ENCODE measurements around the gene VANGL1. TPM values are rescaled to one million over a fixed set of nuclear protein-coding genes. Genes with fewer than 3 reads are reported as not detected.

The VANGL1 gene
- total and polyA plus RNA-seq, 2 of the 8 experiments (the other 6 are each of a cell fraction or from before 2014, with no cell fraction given), result 9.4 to 13.4 TPM

DNA sequence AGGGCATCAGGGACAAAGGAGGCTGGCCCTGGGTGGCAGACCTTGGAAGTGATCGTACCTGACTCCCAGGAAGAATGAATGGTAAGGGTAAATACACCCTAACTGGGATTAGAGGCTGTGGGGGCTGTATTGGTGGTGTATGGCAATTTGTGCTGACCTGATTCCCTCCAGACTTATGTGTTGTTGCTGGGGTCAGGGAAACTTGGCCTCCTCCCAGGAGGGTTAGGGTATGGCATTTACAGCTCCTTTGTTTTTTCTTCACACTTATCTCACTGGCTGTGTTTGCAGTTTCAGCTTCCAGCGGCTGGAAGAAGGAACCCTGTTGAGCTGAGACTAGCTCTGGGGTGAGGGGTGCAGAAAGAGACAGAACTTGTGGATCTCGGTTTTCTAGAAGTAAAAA lies 8.2 kb downstream of the VANGL1 start:
- no peak overlapping the region for H3K4ac ChIP-seq (replicated peaks; ENCODE audit: insufficient read length, low read depth, low read length)
- H2BK15ac ChIP-seq (ENCODE audit: low read length), result no peak overlapping the region
- peak overlapping the region; percentile 14; the same call in 1 of the 2 replicates for H2BK5ac ChIP-seq (ENCODE audit: low read depth, low read length)
- no peak overlapping the region for H3K9ac ChIP-seq (replicated peaks in 1 of 4; ENCODE audit: extremely low read depth in 1 of 4, low read depth in 3 of 4, low read length in 3 of 4)
- no peaks in the 10 kb centered on the region for H3K27me3 ChIP-seq (replicated peaks in 1 of 4; ENCODE audit: control insufficient read depth in 3 of 4, extremely low read depth in 1 of 4, insufficient read depth in 3 of 4, low read length in 3 of 4)
- H3K56ac ChIP-seq (replicated peaks; ENCODE audit: insufficient read length, low read depth, low read length), result no peak overlapping the region
- peak overlapping the region; percentile 36; the same call in 1 of the 2 replicates for H2BK20ac ChIP-seq (ENCODE audit: low read length)
- CTCF ChIA-PET (ENCODE audit: partially characterized antibody), result interaction anchor here (0.6 to 1.9 kb wide), 8 partner anchors 10 to 184 kb away, joined by 3 to 5 read pairs (median 3); no protein-coding TSS in a partner anchor
- no peaks in the 10 kb centered on the region for H3K9me3 ChIP-seq (ENCODE audit: insufficient read depth in 2 of 2, low read depth in 1 of 2, low read length in 1 of 2)
- H3K79me1 ChIP-seq (ENCODE audit: low read depth, low read length), result 0 out of 2 replicates have a peak, but pooled peaks cover 3% of the 10 kb centered on the region
- no peak overlapping the region for H3K14ac ChIP-seq (ENCODE audit: insufficient read length)
- H3K36me3 ChIP-seq (ENCODE audit: control insufficient read depth in 2 of 4, insufficient read depth in 4 of 4, low read length in 3 of 4), result peaks cover 0 to 11% (median 5%) of the 10 kb centered on the region in 4 experiments; a peak in 4 of 8 replicates
- no peaks in the 10 kb centered on the region for H3K23me2 ChIP-seq (ENCODE audit: low read depth, low read length)
- DNase-seq (ENCODE audit: low read depth in 1 of 2, low spot score in 2 of 2) (no peak), FAIRE-seq (peak; percentile 65)
- peak overlapping the region in 1 of 4 experiments; percentile 32; a peak in 1 of 8 replicates for H3K4me3 ChIP-seq (ENCODE audit: extremely low read depth in 1 of 4, insufficient read depth in 2 of 4, low read depth in 3 of 4, low read length in 4 of 4)
- H4K8ac ChIP-seq (ENCODE audit: extremely low read depth, insufficient read depth, low read length), result no peak overlapping the region
- no peak overlapping the region for H4K91ac ChIP-seq (replicated peaks; ENCODE audit: insufficient read length, low read length)
- peaks cover 20 to 43% (median 27%) of the 10 kb centered on the region in 4 experiments for H3K4me1 ChIP-seq (replicated peaks in 1 of 4; ENCODE audit: control insufficient read depth in 3 of 4, insufficient read depth in 4 of 4, low read length in 3 of 4)
- no peak for TF ChIP-seq CTBP2 (IDR thresholded peaks at IDR 0.05; ENCODE audit: borderline replicate concordance, insufficient read depth, insufficient read length, low read length)
- no peak for TF ChIP-seq RNF2 (IDR thresholded peaks at IDR 0.05; ENCODE audit: borderline replicate concordance, low read depth, low read length, missing control alignments, poor library complexity, severe bottlenecking)
- no peak for TF ChIP-seq SIRT6 (IDR thresholded peaks at IDR 0.05; ENCODE audit: low read length)
- 0 out of 4 replicates have a peak, but pooled peaks of 1 of the 2 experiments have one; percentile 53 for TF ChIP-seq HDAC2 (IDR thresholded peaks at IDR 0.05; ENCODE audit: borderline replicate concordance in 1 of 2, low read depth in 2 of 2, low read length in 2 of 2)
- TF ChIP-seq, protein P1, sequence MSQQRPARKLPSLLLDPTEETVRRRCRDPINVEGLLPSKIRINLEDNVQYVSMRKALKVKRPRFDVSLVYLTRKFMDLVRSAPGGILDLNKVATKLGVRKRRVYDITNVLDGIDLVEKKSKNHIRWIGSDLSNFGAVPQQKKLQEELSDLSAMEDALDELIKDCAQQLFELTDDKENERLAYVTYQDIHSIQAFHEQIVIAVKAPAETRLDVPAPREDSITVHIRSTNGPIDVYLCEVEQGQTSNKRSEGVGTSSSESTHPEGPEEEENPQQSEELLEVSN (IDR thresholded peaks at IDR 0.05), result no peak
- no peak overlapping the region for H2AFZ ChIP-seq (ENCODE audit: low read length)
- 31% methylated on average over 3 of the region's 3 CpGs; no CpG with 5 or more reads in 1 of the 2 experiments for WGBS, 2 experiments (ENCODE audit: extremely low coverage in 1 of 2, insufficient coverage in 1 of 2, insufficient read length in 1 of 2, insufficient replicate concordance in 2 of 2, low coverage in 1 of 2, low lambda C conversion rate in 2 of 2, missing lambda C conversion rate in 1 of 2)
- H2BK12ac ChIP-seq (ENCODE audit: low read depth, low read length), result no peak overlapping the region; the same call in 1 of the 2 replicates
- peak overlapping the region; percentile 43 to 47; a peak in 2 of 4 replicates for H3K4me2 ChIP-seq (ENCODE audit: insufficient read depth in 1 of 2, low read depth in 2 of 2, low read length in 2 of 2)
- no peak overlapping the region; the same call in 1 of the 2 replicates for H2AK5ac ChIP-seq (ENCODE audit: low read depth, low read length)
- no peak overlapping the region for H3K27ac ChIP-seq (ENCODE audit: low read depth, low read length)
- H4K20me1 ChIP-seq (replicated peaks in 1 of 2; ENCODE audit: control insufficient read depth in 1 of 2, insufficient read depth in 2 of 2, low read length in 2 of 2), result peaks cover 2 to 10% of the 10 kb centered on the region in 2 experiments
- no peak overlapping the region for H2BK120ac ChIP-seq (replicated peaks; ENCODE audit: low read depth, low read length)
- POLR2A ChIA-PET (ENCODE audit: partially characterized antibody), result no interaction called here
- H3K23ac ChIP-seq (ENCODE audit: insufficient read length), result no peak overlapping the region
- no peak overlapping the region for H4K5ac ChIP-seq (ENCODE audit: insufficient read length, low read depth, low read length)
- H3K79me2 ChIP-seq (ENCODE audit: control insufficient read depth in 1 of 2, insufficient read depth in 2 of 2, low read length in 2 of 2), result peaks cover 4 to 48% of the 10 kb centered on the region in 2 experiments; a peak in 3 of 4 replicates
- peak overlapping the region; percentile 17; the same call in 1 of the 2 replicates for H3K18ac ChIP-seq (ENCODE audit: extremely low read depth, low read length)

All from H1 (cell line).